ENCODE measurements around the gene TRIM67.
A peak's percentile ranks its signal among the peaks of the same experiment; 100 is the strongest.

TRIM67 gene

GRCh38 chr1:231236938-231237337 lies 75.1 kb downstream of the TRIM67 start:
- DNase-seq = no peak

GRCh38 chr1:231238298-231238697 lies 76.4 kb downstream of the TRIM67 start:
- DNase-seq = no peak

GRCh38 chr1:231240531-231240882 lies 78.6 kb downstream of the TRIM67 start:
- no peak for DNase-seq

GRCh38 chr1:231240883-231241735 lies 79.3 kb downstream of the TRIM67 start, which contains the start of gene GNPAT:
TSS of gene GNPAT (plus strand) at chr1:231241212. CDS start at chr1:231241379, 167 bp downstream.
- peak; percentile 91 for DNase-seq

GRCh38 chr1:231241750-231242149 lies 79.9 kb downstream of the TRIM67 start:
- peak; percentile 50 for DNase-seq

- no peak for DNase-seq
These were observed 80.8 kb downstream of the TRIM67 start for GRCh38 chr1:231242516-231243198.

GRCh38 chr1:231248778-231249177 lies 86.9 kb downstream of the TRIM67 start:
- DNase-seq = no peak

- DNase-seq = no peak
These were observed 90.5 kb downstream of the TRIM67 start for GRCh38 chr1:231252336-231252735.

- no peak for DNase-seq
These were observed 98.5 kb downstream of the TRIM67 start for GRCh38 chr1:231260351-231260750.

GRCh38 chr1:231264642-231265041 lies 102.8 kb downstream of the TRIM67 start:
- no peak for DNase-seq

- DNase-seq = no peak
These were observed 103.5 kb downstream of the TRIM67 start for GRCh38 chr1:231265379-231265778.

GRCh38 chr1:231266811-231267322 lies 105.0 kb downstream of the TRIM67 start:
- no peak for DNase-seq

All from NCI-H1694 treated with DMSO at 0.1 percent for 48 hours (cell line).